GM18867 (cell line): ENCODE data around the gene JPT2.
"Not testable (repeated sequence)": the region's sequence is repeated elsewhere in the genome, so short reads cannot be mapped to it uniquely, and the experiment has no call there.

Experiments used
- ATAC-seq: cut with Tn5 transposase; IDR thresholded peaks from one replicate; pipeline ENCODE4 v1.9.1; 2021; ENCODE audit warnings: mild to moderate bottlenecking, moderate library complexity; ENCODE audit not compliant: unreplicated experiment

Gene JPT2

DNA sequence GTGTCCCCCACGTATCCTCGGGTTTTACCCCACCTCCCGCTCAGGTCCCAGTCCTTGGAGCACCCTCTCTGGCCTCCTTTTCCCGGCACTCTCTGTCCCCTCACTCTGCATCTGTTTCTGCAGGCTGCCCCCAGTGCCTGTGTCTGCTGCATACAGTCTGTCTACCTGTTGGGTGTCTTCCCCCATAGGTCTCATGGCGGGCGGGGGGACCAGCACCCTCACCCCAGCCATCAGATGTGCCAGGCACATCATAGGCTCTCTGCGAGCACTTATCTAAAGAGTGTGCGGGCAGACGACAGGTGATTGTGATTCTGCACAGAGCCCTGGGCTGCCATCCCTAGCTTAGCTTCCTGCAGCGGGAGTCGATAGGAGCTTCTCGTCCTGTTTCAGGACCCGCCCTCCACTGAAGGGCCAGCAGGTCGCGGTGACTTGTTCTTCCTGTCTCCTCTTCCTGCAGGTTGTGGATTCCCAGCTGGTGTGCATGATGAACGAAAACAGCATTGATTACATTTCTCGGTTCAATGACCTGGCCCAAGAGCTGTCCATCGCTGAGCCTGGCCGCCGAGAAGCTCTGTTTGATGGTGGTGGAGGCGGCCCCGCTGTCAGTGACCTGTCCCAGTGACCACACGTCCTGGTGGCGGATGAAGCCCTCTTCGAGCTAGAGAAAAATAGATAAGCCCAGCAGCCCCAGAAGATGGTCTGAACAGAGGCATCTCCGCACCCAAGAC is 4.5 kb upstream of the JPT2 start:
- no peak for ATAC-seq

DNA sequence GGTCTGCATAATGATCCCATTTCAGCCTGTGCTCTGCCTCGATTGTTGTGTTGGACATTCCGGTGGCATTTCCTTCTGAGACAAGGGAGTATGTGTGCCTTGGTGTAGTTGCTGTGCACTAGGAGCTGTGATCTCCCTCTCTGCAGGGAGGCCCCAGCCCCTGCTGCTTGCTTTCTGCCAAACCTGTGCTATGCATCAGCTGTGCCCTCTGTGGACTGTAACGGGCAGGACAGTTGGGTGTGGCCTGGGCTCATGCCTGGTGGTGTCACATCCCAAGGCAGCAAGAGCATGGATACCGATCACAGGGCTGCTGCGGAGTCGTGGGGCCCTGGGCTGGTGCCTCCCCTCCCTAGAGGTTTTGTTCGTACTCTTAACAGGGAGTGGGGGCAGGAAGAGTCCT is 3.8 kb upstream of the JPT2 start:
- ATAC-seq = no peak

DNA sequence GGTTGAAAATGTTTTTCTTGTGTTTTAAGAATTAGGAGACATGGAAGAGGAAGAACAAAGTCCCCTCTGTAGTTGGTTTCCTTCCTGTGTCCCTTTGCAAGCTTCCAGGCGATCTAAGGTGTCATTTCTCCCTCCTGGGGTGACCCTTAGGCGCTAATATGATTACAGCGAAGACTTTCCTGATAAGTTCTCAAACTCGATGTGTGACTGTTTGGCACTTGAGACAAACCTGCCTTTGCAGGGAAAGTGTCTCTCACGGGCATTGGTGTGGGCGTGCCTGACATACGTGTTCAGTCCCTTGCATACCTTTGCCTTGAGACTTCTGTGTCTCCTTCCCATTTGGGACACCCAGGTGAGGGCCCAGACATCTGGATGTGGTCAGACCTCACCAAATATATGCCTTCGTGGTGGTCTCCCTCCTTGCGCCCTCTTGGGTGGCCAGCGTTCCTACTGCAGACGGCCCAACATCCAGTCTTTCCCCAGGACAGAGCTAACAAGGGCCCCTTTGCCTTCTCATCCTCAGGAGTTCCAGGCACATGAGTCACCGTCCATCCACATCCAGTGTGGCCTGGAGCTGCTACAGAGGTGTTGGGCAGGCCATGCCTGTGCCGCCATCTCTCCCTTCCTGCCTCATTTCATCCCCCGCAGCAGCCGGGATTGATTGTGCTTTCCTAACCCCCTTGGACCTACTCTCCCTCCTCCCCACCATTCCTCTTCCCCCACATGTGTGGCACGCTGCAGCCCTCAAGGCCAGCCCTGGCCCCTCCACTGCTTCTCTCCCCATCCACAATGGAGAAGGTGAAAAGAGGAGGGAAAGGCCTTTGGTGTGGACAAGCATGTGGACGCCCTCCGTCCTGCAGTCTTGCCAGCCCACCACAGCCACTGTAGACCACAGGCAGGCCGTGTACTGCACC is 3.1 kb upstream of the JPT2 start:
- ATAC-seq = no peak

DNA sequence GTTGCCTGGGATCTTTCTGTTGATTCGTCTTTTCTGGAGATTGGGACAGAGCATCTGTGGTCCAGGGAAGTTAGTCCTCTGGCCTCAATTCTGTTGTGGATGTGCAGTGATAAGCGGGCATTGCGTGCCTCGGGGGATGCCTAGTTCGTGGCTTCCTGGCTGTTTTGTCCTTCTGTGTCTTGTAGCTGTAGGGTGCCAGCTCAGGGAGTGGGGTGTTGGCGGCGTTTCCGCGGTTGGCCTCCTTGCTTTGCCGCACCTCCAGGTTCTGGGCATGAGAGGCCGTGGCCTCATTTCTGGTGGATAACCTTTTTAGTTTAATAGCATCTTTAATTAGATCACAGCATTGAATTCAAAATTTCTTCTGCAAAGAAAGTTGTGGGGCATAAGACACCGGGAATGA is 1.4 kb upstream of the JPT2 start:
- no peak for ATAC-seq

DNA sequence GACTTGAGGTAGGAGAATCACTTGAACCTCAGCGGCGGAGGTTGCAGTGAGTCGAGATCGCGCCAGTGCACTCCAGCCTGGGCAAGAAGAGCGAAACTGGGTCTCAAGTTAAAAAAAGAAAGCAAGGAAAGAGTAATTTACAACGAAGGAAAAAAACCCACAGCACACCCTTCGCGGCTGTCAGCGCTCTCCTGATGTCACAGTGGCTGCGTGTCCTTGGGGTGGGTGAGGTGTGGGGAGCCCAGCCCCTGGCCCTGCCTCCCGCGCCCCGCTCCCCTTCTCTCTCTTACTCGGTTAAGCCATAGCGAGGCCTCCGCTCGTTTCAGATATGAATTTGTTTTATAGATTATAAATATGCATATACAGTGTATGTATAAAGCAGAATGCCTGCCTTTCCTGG is 740 bp upstream of the JPT2 start:
- no peak for ATAC-seq

DNA sequence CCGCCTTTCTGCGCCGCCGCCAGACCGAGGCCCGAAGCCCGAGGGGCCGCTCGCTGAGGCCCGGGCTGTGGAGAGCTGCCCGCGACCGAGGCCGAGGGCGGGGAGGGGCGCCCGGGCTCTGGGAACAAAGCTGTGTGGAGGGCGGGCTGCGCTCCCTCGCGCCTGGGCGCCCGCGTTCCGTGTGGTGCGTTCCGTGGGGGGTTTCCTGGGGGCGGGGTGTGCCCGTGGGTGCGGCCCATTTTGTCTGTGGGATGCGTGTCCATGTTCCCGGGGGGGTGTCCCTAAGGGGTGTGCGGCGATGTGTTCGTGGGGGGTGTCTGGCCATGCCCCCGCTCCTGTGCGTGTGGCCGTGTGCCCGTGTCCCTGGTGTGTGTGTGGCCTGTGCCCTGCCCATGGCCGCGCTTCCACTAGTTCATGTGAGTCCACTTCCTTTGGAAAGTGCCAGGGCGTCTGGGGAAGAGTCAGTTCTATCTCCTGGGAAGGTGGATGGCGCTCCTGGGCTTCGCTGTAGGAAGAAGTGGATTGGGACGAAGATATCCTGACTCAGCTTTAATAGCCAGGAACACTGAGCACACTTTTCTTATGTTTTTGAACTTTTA is 520 bp downstream of the JPT2 start:
- no peak for ATAC-seq

DNA sequence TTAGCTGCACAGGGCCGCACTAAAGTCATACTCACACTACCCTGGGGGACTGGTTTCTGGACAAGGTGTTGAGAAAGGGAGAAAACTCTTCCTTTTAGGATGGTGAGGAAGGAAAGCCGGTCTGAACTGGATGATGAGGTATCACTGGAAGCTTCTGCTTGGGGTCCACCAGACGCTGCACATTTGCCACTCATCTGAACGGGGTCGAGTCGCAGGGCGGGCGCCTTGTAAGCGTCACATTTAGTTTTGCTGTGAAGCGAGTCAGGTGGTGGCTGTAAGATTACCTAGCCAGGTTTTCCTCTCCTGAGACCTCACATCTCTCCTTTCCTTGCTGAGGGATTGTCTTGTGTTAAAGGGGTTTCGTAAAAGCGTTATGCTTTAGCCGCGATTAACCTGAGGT is 2.3 kb downstream of the JPT2 start:
- no peak for ATAC-seq

DNA sequence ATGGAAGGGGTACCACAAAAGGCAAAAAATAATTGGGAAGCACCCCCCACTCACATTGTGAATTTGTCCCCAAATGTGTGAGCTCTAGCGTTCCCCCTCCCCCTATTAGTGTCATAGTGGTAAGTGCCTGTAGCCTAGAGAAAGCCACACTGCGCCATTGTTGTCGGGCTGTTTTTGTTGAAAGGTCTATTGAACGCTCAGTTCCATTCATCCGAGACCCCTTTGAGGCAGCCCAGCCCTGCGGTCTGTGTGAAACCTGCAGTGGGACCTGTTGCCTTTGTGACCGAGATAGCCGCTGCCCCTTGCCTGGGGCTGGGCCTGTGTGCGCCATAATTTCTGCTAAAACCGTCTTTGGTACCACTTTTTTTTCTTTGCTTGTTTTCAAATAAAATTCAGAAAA is 3.0 kb downstream of the JPT2 start:
- no peak for ATAC-seq

DNA sequence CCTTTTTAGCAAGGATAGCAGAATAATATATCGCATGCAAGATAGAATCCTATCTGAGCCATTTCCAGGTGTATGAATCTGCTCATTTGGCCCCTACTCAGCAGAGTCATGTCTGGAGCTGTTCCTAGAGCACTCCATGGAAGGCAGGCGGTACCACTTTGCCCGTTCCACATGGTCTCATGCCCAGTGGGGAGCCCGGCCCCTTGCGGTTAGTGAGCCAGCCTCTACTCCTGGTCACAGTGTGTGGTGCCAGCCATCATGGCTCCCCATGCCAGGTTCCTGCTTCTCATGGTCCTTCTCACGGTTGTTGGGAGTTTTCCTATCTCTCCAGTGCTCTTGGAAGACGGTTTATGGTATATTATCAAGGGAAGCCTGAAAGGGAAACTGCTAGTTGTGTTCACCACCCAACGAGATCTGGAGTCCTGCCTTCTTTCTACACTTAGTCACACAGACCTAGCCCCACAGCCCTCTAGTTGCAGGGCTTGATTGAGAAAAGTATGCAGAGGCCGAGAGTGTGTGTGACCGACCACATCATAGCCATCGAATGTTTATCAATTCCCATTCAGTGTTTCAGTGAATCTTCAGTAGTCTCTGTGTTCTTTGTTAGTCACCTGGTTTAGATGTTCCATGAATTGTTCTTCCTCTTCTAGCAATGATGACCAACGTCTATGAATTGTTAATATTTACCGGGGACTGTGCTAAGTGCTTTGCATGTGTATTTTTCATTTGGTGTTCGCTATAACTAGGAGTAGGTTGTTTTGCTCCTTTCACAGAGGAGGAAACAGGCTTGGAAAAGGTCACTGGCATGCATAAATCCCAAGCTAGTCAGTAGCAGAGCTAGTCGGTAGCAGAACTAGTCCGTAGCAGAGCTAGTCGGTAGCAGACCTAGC is 9.6 kb downstream of the JPT2 start:
- ATAC-seq = no peak

DNA sequence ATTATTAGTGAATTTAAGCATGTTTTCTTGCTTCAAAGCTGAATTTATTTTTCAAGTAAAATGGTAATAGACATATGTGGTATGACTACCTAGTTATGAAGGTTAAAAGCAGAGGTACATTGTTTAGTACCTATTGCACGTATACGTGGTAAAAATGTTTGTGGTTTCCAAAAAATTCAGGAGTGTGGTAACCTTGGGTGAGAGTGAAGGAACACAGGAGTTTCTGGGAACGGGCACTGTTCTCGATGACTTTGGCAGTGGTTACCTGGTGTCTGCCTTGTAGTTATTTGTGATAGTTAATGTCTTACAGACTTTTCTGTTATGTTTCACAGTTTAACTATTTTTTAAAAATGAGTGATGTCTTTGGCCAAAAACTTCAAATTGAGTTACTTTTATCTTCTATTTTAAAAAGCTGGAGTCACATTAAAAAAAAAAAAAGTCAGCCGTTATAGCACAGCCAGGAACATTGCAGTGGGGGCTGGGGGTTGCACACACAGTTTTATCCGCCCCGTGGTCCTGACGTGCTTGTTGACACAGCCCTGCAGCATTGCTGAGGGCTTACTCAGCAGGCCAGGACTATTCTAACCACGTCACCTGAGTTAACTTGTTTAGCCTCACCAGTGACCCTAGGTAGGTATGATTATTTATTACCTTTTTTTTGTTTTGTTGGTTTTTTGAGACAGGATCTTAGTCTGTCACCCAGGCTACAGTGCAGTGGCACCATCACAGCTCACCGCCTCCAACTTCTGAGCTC is 10.9 kb downstream of the JPT2 start:
- no peak for ATAC-seq

DNA sequence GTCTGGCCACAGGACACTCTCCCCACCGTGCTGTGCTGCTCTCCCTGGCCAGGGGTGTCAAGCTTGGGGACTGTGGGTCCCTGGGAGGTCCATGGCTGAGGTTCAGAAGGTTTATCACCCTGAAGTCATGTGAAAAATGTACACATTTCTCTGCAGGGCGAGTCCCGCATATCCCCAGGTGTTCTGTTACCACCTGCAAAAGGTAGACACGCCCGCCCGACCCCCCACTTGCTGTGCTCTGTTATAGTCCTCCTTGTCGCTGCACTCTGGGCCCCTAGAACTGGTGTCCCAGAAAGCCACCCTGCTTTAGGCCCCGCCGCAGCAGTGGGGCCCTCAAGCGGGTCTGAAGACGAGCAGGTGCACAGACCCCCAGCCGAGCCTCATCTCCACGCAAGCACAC is 11.8 kb downstream of the JPT2 start:
- ATAC-seq = no peak

DNA sequence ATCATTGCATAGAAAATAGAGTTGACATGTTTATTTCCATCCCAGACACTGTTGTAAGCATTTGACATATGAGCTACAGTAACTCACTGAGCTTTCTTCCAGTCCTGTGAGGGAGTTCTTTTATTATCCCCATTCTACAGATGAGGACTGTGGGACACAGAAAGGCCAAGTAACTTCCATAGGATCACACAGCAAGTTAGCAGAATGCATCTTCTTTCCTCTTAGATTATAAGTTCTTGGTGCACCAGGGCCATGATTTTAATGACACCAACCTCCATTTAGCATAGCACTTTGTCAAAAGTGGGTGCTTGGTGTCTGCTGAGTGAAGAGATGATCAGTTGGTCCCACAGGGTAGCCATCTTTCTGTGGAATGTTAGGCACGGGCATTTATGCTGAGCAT is 12.7 kb downstream of the JPT2 start:
- no peak for ATAC-seq

DNA sequence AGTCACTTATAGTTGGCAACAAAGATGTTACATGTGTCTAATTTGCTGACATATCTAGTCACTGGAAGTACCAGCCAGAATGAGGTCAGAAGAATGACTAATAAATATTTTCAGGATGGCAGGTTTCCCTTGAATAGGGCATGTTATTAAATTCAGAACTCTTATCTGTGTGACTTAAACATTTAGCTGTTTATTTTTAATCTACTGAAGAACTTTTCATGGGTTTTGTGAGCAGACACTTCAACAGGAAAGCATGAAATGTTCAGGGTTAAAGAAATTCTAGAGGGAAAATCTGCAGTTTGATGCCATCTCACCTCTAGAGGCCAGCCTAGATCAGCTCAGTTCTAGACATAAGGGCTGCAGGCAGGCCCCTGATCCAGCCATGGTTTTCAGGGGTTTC is 13.2 kb downstream of the JPT2 start:
- ATAC-seq = no peak

DNA sequence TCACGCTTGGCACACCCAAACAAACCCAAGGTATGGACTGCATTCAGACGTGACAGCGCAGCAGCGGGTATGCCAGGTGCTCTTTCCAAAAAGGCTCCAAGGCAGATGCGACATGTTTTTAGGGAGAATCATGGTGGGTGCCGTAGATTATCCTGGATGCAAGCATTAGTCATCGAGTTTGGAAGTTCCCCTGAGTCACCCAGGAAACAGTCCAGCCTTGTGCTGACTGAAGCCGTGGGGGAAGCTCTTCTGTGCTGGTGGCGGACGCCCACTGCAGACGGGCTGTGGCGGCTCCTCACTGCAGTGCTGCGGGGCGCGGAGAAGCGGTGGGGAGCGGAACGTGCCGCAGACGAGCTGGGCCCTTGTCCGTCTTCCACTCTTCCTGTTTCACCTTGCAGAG is 13.9 kb downstream of the JPT2 start:
- ATAC-seq = no peak

DNA sequence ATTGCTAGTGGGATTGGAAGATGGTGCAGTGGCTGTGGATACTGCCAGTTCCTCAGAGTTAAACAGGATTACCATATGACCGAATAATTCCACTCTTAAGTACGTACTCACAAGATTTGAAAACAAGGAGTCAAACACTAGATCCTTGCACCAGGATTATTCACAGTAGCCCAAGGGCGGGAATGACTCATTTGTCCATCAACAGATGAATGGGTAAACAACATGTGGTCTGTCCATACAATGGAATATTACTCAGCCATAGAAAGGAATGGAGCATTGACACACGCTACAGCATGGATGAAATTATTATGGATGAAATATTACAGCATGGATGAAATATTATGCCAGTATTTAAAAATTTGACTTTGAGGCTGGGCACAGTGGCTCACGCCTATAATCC is 18.8 kb downstream of the JPT2 start:
- ATAC-seq = no peak

DNA sequence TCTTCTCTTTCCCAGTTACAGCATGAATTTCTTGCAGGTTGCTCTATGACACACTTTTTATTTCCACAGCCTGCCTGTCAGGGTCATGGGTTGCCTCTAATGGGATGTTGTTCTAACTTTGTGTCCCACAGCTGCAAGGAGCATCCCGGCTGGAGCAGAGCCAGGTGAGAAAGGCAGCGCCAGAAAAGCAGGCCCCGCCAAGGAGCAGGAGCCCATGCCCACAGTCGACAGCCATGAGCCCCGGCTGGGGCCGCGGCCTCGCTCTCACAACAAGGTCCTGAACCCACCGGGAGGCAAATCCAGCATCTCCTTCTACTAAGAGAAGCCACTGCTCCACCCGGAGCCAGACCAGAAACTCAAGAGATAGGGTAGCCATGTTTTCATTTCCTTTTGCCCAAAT is 20.6 kb downstream of the JPT2 start:
- no peak for ATAC-seq

DNA sequence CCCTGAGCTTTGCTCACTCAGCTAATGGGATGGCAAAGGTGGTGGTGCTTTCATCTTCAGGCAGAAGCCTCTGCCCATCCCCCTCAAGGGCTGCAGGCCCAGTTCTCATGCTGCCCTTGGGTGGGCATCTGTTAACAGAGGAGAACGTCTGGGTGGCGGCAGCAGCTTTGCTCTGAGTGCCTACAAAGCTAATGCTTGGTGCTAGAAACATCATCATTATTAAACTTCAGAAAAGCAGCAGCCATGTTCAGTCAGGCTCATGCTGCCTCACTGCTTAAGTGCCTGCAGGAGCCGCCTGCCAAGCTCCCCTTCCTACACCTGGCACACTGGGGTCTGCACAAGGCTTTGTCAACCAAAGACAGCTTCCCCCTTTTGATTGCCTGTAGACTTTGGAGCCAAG is 22.2 kb downstream of the JPT2 start:
- no peak for ATAC-seq

DNA sequence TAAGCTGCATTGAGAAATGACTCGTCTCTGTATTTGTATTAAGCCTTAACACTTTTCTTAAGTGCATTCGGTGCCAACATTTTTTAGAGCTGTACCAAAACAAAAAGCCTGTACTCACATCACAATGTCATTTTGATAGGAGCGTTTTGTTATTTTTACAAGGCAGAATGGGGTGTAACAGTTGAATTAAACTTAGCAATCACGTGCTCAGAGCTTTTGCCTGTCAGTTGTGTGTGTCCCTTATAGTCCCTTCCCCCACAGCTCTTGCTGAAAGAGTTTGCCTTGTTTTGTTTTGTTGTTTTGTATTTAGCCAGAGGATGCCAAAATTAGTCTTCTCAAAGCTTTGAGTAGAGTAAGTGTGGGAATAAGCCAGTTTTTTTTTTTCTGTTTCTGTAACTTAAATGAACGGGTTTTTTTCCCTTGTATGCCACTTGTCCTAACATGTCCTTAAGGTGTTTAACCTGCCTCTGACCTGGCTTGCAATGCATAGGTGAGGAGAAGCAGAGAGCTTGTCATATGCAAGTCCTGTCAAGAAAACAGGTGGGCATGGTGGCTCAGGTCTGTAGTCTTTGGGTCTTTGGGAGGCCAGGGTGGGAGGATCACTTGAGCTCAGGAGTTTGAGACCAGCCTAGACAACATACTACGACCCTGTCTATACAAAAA is 23.3 kb downstream of the JPT2 start:
- no peak for ATAC-seq

DNA sequence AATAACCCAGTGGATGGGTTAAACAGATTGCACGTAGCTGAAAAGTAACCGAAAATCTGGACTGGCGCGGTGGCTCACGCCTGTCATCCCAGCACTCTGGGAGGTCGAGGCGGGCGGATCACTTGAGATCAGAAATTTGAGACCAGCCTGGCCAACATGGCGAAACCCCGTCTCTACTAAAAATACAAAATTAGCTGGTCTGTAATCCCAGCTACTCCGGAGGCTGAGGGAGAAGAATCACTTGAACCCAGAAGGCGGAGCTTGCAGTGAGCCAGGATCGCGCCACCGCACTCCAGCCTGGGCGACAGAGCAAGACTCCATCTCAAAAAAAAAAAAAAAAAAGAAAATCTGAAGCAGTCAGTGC is 27.2 kb downstream of the JPT2 start:
- ATAC-seq = not testable (repeated sequence)
